RWPE1 (cell line): ENCODE measurements around the gene HOXD9.

Experiments used
- CTCF ChIA-PET: fragments of 350-600 bp; sonication (Branson Sonifier 250); formaldehyde crosslinking; extraction: SDS; loops from one replicate; lab custom pipeline; 2021; lab: Yijun Ruan, JAX
- POLR2A ChIA-PET: fragments of 400-600 bp; formaldehyde crosslinking; extraction: SDS; loops from one replicate; lab custom pipeline; 2020; ENCODE audit warnings: antibody characterized with exemption; ENCODE audit not compliant: low non-redundant PET; lab: Yijun Ruan, JAX
- DNase-seq: peaks from one replicate; pipeline ENCODE4 v3.0.0; 2012; ENCODE audit warnings: low spot score
- H3K27ac ChIP-seq: fragments of 450-650 bp; 2 replicates; pipeline ENCODE4 v1.5.1; 2017
- CTCF ChIP-seq: fragments of 450-650 bp; conservative IDR thresholded peaks from 2 replicates; pipeline ENCODE4 v1.5.1; 2017; ENCODE audit warnings: low read depth, mild to moderate bottlenecking

HOXD9 gene

GRCh38 chr2:176150584-176151441 is 28.3 kb downstream of the HOXD9 start:
- H3K27ac ChIP-seq, result no peak overlapping the region
- TF ChIP-seq CTCF, result no peak
- POLR2A ChIA-PET, result no interaction called here
- no peak for DNase-seq
- CTCF ChIA-PET, result interaction anchor here (0.6 kb wide), 1 partner anchor 1654 kb away, joined by 3 read pairs; no protein-coding TSS in a partner anchor

GRCh38 chr2:176151442-176152287 is 29.1 kb downstream of the HOXD9 start, which contains the start of gene HOXD4:
HOXD4 (plus strand) TSS chr2:176151550; CDS start chr2:176151634, 84 bp downstream.
- no peak for TF ChIP-seq CTCF
- no peak within 1 kb of the TSS for H3K27ac ChIP-seq
- ChIA-PET CTCF (interaction anchor here (0.6 kb wide), 1 partner anchor 1655 kb away, joined by 3 read pairs; no protein-coding TSS in a partner anchor), POLR2A (no interaction called here)
- DNase-seq, result no peak

DNA sequence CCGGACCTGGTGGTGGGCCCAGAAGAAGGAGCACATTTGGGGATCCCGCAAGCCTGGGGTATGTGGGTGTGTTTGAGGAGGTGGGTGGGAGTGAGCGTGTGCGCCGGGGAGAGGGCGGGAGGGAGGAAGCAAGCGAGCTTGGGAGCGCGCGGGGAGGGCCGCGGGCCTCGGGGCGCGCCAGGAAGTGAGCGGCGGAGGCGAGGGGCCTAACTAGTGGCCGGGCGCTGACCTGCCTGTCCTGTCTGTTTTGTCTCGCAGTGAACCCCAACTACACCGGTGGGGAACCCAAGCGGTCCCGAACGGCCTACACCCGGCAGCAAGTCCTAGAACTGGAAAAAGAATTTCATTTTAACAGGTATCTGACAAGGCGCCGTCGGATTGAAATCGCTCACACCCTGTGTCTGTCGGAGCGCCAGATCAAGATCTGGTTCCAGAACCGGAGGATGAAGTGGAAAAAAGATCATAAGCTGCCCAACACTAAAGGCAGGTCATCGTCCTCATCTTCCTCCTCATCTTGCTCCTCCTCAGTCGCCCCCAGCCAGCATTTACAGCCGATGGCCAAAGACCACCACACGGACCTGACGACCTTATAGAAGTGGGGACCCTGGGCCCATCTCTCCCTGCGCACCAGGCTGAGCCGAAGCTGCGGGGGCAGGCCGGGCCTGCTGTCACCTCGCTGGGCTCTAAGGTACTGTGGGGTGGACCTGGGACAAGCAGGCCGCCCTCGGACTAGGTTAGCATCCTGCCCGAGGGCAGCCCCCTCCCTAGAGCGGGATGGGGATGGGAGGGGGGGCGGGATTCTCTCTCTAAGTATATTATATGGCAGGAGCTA is 30.0 kb downstream of the HOXD9 start:
- CTCF ChIA-PET, result no interaction called here
- H3K27ac ChIP-seq, result no peak overlapping the region
- no peak for TF ChIP-seq CTCF
- POLR2A ChIA-PET, result no interaction called here
- DNase-seq, result no peak

- ChIA-PET POLR2A (no interaction called here), CTCF (interaction anchor here (0.6 to 2.2 kb wide), 4 partner anchors 14 to 276 kb away, joined by 3 to 7 read pairs (median 4); no protein-coding TSS in a partner anchor)
- no peak for DNase-seq
- H3K27ac ChIP-seq, result no peak overlapping the region
- TF ChIP-seq CTCF, result no peak
These were observed 32.2 kb downstream of the HOXD9 start for GRCh38 chr2:176154576-176155252.

GRCh38 chr2:176155356-176156044 is 33.0 kb downstream of the HOXD9 start:
- POLR2A ChIA-PET, result no interaction called here
- no peak overlapping the region for H3K27ac ChIP-seq
- DNase-seq, result no peak
- TF ChIP-seq CTCF, result no peak
- CTCF ChIA-PET, result interaction anchor here (0.6 to 2.2 kb wide), 2 partner anchors 15 to 276 kb away, joined by 3 to 7 read pairs; no protein-coding TSS in a partner anchor
